Stimulated activated CD8-positive, alpha-beta memory T cell treated with anti-CD3 and anti-CD28 coated beads, Interleukin-7, amount 100 ng/mL, for 24 hours (primary cell): Measurements from ENCODE around the gene RPTOR.
"Not testable (repeated sequence)": the region's sequence is repeated elsewhere in the genome, so short reads cannot be mapped to it uniquely, and the experiment has no call there.

Experiments
- DNase-seq: peaks from one replicate; pipeline ENCODE4 v3.0.0-alpha.2; 2020; ENCODE audit warnings: low read depth

The RPTOR gene

DNA sequence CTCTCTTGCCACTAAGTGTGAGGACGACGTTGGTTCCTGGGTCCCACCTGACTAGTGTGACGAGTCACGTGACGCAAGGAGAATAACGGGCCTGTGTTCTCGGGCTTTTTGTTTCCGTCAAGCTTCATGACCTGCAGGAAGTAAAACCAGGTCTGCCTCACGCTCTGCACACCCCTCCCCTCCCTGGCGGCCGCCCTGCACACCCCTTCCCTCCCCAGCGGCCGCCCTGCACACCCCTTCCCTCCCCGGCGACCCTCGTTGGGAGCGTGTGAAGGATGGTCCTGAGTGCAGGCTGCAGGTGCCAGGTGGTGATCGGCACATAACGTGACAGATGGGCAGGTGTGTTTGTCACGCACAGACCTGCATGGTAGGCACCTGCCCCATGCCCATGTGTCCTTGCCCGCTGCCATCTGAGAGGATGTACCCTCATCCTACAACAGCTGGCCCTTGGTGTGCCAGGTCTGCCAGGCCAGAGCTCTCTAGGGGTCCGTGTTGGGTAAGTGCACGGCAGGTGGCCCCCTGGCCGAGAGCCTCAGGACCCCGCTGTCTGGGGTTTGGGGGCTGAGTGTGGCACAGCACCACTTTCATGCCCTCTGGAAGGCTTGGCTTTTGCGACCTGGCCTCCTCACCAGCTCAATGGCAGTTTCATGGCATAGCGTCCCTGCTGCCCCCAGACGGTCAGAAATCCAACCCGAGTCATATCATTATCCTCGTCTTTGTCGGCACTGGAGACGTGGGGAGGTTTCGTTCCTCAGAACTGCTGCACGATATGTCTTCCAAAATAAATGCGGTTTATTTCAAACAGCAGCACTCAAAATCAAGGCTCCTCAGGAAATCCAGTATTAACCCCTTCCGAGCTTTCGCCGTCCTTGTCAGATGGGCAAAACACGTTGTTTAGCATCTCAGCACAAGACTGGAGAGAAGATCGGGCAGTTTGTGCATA is 255.2 kb downstream of the RPTOR start:
- DNase-seq = no peak

- no peak for DNase-seq
These were observed 256.1 kb downstream of the RPTOR start for GRCh38 chr17:80800481-80801391.

DNA sequence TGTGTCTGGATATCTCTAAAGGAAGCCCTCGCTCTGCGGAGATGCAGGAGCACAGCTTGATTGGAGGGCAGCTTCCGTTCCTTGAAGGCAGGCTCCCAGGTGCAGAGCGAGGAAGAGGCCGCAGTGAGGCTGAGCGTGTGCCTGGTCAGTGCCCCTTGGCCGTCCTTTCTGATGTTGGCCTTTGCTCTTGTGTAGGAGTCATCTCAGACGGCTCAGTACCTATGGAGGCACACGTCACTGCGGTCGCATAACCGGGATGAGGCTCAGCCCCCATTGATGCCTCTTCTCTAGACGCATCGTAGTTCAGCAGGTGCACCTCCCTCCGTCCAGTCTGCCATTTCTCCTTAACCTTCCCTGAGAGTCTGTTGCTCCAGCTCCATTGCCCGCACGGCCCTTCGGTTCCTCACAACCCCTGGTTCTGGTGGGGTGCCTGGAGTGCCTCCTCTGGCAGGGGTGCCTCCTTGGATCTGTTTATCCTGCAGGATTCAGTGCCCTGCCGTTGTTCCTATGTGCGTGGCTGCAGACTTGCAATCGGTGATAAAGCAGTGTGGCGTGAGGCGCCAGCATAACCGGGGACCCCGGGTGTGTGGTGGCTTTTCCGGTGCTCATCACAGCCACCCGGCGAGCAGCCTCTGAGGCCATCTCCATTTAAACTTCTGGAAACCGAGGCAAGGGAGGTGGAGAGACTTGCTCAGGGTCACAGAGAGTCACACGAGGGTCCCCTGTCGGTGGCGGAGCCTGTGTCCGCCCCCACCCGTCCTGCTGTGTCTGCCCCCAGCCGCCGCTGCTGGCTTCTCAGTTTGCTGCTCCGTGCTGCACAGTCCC is 258.2 kb downstream of the RPTOR start:
- no peak for DNase-seq

DNA sequence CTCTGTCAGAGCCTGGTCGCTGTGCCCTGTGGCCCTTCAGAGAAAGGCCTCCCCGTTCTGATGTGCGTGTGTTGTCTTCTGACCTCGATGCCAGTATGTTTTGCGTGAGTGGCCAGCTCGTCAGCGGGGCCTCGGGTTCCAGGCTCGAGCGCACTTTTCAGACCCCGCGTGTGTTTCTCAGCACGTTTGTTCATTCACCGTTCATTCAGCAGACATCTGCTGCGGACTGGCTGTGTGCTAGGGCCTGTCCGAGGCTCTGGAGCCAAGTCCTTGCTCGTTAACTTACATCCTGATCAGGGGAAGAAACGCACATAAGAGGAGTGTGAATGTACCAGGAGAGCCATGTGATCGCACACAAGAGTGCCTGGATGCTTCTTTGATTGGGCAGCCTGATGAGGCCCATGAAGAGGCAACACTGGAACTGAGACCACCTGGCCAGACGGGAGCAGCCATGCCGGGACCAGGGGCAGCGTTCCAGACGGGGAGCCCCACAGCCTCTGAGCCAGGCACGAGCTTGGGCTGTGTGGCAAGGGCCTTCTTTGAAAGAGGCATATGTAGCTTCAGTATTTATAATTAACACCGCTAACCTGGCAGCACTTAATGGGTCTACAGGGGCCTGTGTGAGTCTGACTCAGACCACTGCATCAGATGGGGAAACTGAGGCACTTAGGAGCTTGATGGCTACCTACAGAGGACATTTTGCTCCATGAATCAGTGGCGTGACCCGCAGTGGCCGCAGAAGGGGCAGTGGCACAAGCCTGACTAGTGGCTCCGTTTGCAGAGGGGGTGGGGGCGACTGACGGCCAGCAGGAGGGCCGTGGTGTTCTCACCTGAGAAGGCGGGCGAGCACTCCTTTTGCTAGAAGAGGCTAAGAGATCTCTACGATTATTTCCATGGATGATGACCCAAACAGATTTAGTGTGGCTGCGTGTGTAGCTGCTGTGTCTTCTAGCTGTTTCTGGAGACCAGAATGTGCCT is 259.1 kb downstream of the RPTOR start:
- no peak for DNase-seq

GRCh38 chr17:80804466-80804865 is 259.8 kb downstream of the RPTOR start:
- no peak for DNase-seq

DNA sequence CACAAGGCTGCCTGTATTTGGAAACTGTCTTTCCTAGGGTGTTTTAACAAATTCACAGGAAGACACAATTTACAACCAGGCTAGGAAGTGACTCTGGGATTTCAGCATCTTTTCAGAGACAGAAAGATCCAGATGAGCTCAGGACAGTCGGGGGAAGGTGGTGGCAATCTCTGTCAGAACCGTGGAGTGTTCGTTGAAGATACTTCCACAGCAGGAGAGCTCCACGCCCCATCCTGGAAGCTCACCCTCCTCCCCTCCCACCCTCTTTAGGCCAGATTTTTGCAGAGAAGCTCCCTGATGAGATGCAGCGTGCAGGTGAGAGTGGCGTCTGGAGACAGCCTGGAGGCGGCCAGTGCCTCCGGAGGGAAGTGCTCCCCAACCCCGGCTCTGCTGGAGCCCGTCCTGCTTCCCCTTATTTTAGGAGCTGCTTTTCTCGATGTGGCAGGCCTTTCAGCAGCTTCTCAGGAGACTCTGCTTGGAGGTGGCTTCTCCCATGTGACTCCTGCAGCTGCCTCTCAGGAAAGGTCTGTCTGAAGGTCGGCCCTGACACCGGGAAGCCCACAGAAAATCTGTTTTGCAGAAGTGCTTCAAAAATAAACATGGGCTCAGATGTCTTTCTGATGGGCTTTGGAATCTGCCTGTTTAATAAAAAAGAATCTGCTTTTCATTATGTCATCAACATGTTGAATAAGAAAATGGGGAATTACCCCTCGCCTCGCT is 260.6 kb downstream of the RPTOR start:
- no peak for DNase-seq

GRCh38 chr17:80807014-80807413 is 262.4 kb downstream of the RPTOR start:
- no peak for DNase-seq

- no peak for DNase-seq
These were observed 263.2 kb downstream of the RPTOR start for GRCh38 chr17:80807882-80808281.

DNA sequence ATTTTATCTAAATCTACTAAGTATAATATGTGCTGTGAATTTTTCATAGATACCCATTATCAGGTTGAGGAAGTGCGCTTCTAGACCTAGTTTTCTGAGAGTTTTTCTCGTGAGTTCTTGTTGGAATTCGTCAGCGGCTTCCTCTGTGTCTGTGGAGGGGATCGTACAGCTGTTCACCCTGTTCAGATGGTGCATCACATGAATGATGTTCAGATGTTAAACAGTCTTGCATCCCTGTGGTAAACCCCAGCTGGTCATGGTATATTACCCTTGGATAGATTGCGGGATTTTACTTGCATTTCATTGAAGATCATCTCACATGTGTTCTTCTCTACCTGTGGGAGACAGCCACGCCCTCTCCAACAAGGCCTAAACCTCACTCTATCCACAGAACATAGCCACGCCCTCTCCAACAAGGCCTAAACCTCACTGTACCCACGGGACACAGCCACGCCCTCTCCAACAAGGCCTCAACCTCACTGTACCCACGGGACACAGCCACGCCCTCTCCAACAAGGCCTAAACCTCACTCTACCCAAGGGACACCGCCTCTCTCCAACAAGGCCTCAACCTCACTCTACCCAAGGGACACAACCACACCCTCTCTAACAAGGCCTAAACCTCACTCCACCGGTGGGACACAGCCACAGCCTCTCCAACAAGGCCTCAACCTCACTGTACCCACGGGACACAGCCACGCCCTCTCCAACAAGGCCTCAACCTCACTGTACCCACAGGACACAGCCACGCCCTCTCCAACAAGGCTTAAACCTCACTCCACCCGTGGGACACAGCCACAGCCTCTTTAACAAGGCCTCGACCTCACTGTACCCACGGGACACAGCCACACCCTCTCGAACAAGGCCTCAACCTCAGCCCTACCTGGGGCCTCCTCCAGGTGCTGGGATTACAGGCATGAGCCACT is 266.8 kb downstream of the RPTOR start:
- DNase-seq = no peak

- DNase-seq = no peak
These were observed 267.9 kb downstream of the RPTOR start for GRCh38 chr17:80812362-80813088.

- DNase-seq = no peak
These were observed 268.7 kb downstream of the RPTOR start for GRCh38 chr17:80813318-80813717.

DNA sequence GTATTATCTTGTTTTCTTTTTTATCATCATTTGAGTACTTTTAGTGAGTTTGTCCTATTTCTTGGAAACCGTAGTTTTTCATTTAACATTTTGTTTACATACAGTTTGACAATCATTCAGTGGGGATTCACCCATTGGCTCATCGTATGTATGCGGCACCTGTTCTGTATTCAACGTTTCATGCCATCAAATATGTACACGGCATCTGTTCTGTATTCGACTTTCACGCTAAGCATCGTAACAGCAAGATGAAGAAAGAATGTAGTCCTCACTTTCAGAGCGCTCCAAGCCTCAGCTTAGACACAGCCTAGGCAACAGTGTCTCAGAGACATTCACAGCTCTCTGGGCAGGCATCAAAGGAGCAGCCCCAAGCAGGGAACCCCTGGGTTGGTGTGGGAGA is 269.9 kb downstream of the RPTOR start:
- no peak for DNase-seq

GRCh38 chr17:80815151-80815681 is 270.6 kb downstream of the RPTOR start:
- DNase-seq = no peak

- DNase-seq = not testable (repeated sequence)
These were observed 271.1 kb downstream of the RPTOR start for GRCh38 chr17:80815718-80816117.

DNA sequence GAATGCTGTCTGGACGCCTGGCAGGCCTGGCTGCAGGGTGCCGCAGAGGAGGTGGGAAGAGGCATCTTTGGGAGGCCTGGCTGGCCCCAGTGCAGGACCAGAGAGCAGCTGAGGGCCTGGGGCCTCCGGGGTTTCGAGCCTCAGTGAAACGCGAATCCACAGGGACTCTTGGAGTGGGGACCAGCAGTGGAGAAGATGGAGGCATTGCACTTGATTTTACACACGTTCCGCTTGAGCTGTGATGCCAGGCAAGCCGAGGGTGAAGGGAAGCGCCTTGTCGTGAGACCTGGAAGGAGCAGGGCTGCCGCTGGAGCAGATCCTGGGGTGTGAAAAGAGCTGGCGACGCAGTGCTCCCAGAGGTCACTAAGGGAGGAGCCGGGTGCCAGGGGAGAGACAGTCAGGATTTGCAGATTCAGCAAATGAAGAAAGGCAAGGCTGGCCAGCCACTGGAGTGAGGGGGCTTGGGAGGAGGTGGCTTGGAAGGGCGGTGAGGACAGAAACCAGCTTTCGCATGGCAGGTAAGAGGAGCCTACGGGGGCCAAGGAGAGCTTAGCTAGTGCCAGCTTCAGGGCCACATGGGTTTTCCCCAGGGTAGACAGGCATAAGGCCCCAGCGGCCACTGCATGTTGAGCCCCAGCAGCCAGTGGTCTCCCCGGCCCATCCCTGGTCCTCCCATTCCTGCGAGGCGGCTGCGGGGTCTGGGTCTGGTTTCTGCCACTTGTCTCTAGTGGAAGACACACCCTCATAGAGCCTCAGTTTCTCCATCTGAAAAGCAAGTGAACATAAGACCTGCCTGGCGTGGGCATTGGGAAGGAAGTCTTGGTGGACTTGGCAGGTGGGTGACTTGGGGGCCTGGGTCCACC is 271.8 kb downstream of the RPTOR start:
- no peak for DNase-seq

DNA sequence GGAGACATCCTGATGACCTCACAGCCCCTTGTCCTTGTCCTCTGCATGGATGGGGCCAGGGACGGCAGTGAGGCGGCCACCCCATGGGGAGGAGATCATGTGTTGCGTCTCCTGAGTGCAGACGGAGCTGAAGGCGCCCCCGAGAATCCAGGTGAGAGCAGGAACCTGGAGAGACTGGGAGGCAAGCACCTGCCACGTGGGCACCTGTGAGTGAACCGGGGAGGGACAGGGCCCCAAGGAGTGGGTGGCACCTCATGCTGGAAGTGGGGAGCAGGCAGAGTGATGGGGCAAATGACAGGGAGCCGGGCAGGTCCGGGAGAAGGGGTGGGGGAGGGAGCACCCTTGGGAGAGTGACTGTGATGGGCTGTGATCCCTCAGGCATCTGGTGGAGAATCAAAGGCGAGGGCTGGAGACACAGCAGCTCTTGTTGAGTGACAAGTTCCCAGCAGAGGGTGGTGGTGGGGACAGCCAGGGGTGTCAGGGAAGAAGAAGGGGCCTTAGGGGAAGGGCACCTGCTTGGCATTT is 272.7 kb downstream of the RPTOR start:
- DNase-seq = no peak

DNA sequence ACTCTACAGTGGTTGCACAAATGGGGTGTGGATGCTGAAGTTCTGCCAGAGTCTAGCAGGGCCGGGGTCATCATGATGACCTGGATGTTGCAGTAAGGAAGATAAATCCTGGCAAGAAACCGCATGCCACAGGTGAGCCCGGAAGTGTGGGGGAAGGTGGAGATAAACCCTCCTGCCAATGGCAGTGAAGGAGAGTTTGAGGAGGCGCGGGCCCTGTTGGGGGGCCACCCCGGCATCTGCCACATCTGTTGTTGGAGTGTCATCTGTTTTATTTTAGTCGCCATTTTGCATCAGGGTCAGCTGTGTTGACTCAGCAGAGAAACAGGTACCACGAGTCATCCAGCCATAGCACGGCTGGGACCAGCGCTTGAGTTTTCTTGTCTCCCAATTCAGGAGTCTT is 273.2 kb downstream of the RPTOR start:
- DNase-seq = no peak
